ENCODE results near the gene MYH15. TPM values are rescaled to one million over a fixed set of nuclear protein-coding genes. Genes with fewer than 3 reads are reported as not detected.

MYH15 gene
- total RNA-seq, 4 donors from 2014 or later = under 0.01 to 0.22 TPM; not detected in 2

GRCh38 chr3:108378153-108378951 lies 132.0 kb downstream of the MYH15 start:
- Histone ChIP-seq H3K36me3 (no peaks in the 10 kb centered on the region), H3K27ac (no peak overlapping the region), H3K27me3 (no peaks in the 10 kb centered on the region), H3K4me3 (no peak overlapping the region), H3K4me1 (no peaks in the 10 kb centered on the region), H3K9me3 (no peaks in the 10 kb centered on the region)
- TF ChIP-seq POLR2A (IDR thresholded peaks at IDR 0.05) (no peak), EP300 (IDR thresholded peaks at IDR 0.05) (no peak), CTCF (IDR thresholded peaks at IDR 0.05) (no peak)
- 96% methylated on average over 4 of the region's 4 CpGs for WGBS, 2 donors
- no peak for DNase-seq (ENCODE audit: low spot score in 2 of 2)

- no peak overlapping the region for H3K4me3 ChIP-seq
- H3K4me1 ChIP-seq = no peaks in the 10 kb centered on the region
- TF ChIP-seq CTCF (IDR thresholded peaks at IDR 0.05) (no peak), POLR2A (IDR thresholded peaks at IDR 0.05) (no peak), EP300 (IDR thresholded peaks at IDR 0.05) (no peak)
- no peak for DNase-seq (ENCODE audit: low spot score in 2 of 2)
- no peak overlapping the region for H3K27ac ChIP-seq
- H3K36me3 ChIP-seq = no peaks in the 10 kb centered on the region
- WGBS, 2 donors = 86 to 88% methylated on average over 1 of the region's 1 CpG
- no peaks in the 10 kb centered on the region for H3K9me3 ChIP-seq
- no peaks in the 10 kb centered on the region for H3K27me3 ChIP-seq
Observed at GRCh38 chr3:108377384-108377783, 133.0 kb downstream of the MYH15 start.

GRCh38 chr3:108376026-108376425 lies 134.4 kb downstream of the MYH15 start:
- Histone ChIP-seq H3K9me3 (no peaks in the 10 kb centered on the region), H3K27ac (no peak overlapping the region), H3K4me3 (no peak overlapping the region), H3K36me3 (no peaks in the 10 kb centered on the region), H3K27me3 (no peaks in the 10 kb centered on the region), H3K4me1 (no peaks in the 10 kb centered on the region)
- no peak for DNase-seq (ENCODE audit: low spot score in 2 of 2)
- no peak for TF ChIP-seq POLR2A (IDR thresholded peaks at IDR 0.05)
- TF ChIP-seq CTCF (IDR thresholded peaks at IDR 0.05) = no peak
- TF ChIP-seq EP300 (IDR thresholded peaks at IDR 0.05) = no peak
- 0 to 50% methylated on average over 1 of the region's 1 CpG for WGBS, 2 donors

- DNase-seq (ENCODE audit: low spot score in 2 of 2) = no peak
- TF ChIP-seq CTCF (IDR thresholded peaks at IDR 0.05) = no peak
- TF ChIP-seq EP300 (IDR thresholded peaks at IDR 0.05) = no peak
- no peak for TF ChIP-seq POLR2A (IDR thresholded peaks at IDR 0.05)
- H3K36me3 ChIP-seq = no peaks in the 10 kb centered on the region
- H3K27me3 ChIP-seq = no peaks in the 10 kb centered on the region
- H3K27ac ChIP-seq = no peak overlapping the region
- 81% methylated on average over 2 of the region's 2 CpGs for WGBS, 2 donors
- no peaks in the 10 kb centered on the region for H3K9me3 ChIP-seq
- no peaks in the 10 kb centered on the region for H3K4me1 ChIP-seq
- no peak overlapping the region for H3K4me3 ChIP-seq
Observed at GRCh38 chr3:108359011-108359410, 151.4 kb downstream of the MYH15 start.

DNA sequence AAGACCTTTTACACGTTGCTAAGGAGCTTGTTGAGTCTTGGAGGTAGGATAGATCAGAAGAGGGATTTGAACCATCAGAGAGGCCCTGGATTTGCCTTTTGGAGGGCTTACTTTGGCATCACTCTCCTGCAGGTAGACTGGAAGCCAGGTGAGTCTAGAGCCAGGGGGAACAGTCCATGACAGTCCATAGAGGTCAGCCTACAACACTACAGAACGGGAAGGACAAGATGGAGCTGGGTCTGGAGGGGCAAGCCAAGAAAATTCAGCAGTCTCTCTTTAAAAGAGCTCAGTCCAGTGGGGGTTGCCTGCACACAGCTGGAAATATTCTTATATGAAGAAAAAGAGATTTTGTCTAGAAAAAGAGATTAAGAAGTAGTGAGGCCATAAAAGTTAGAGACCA lies 153.4 kb downstream of the MYH15 start:
- no peak for DNase-seq (ENCODE audit: low spot score in 2 of 2)

More for the DNA sequence above, 153.4 kb downstream of the MYH15 start:
- Histone ChIP-seq H3K9me3 (no peaks in the 10 kb centered on the region), H3K27ac (no peak overlapping the region), H3K4me1 (no peaks in the 10 kb centered on the region), H3K36me3 (no peaks in the 10 kb centered on the region), H3K27me3 (no peaks in the 10 kb centered on the region), H3K4me3 (no peak overlapping the region)
- no peak for TF ChIP-seq EP300 (IDR thresholded peaks at IDR 0.05)
- TF ChIP-seq CTCF (IDR thresholded peaks at IDR 0.05) = no peak
- no peak for TF ChIP-seq POLR2A (IDR thresholded peaks at IDR 0.05)
- WGBS, 2 donors = 70 to 78% methylated on average over 2 of the region's 2 CpGs

Measured in tibial nerve (tissue), 4 donors.